K562 (cell line): ENCODE data around the gene PLK5. TPM values are rescaled to one million over a fixed set of nuclear protein-coding genes. Genes with fewer than 3 reads are reported as not detected.
A peak's percentile ranks its signal among the peaks of the same experiment; 100 is the strongest.

Source experiments
- ATAC-seq: fragments of 200-7000 bp; cut with Tn5 transposase; 3 replicates; pipeline ENCODE4 v1.9.1; 2020; ENCODE audit warnings: moderate library complexity
- BruUV-seq: library from RNA; stranded (reverse); fragments of 400-500 nt; replicated peaks from 2 replicates; lab custom pipeline; 2021; lab: Mats Ljungman, UMichigan
- CTCF ChIA-PET: fragments of 300-600 bp; formaldehyde crosslinking; extraction: SDS; loops from one replicate; lab custom pipeline; 2021; ENCODE audit warnings: low intra/inter-chr PET ratio; lab: Yijun Ruan, JAX
- POLR2A ChIA-PET: fragments of 300-600, 350-650 bp; sonication (Branson Sonifier 250); formaldehyde crosslinking; extraction: SDS; loops from one replicate; lab custom pipeline; 2021; ENCODE audit warnings: antibody characterized with exemption, inconsistent platforms; lab: Yijun Ruan, JAX
- DNase-seq, 4 experiments: peaks; one replicate each; pipeline versions ENCODE4 v3.0.0 to v3.0.0-alpha.2; 2011 to 2018; ENCODE audit warnings: low spot score in 3 of 4, mixed read lengths in 3 of 4; ENCODE audit errors: extremely low read depth in 1 of 4
- FAIRE-seq: peaks from 2 replicates; lab custom pipeline; 2011; peaks lifted over from hg19 to GRCh38; lab: Jason Lieb, UNC
- H2AFZ ChIP-seq: 2 replicates; pipeline ENCODE4 v1.6.0; 2011; ENCODE audit warnings: low read depth, low read length, control low read depth, inconsistent platforms
- H3K27ac ChIP-seq: fragments of 200-600 bp; 3 replicates; pipeline ENCODE4 v1.8.0; 2011; ENCODE audit warnings: low read depth, mild to moderate bottlenecking, control low read depth, inconsistent platforms, low read length, moderate library complexity, mixed read lengths; ENCODE audit errors: extremely low read depth
- H3K27me3 ChIP-seq, 2 experiments: fragments of 300-600 bp in 1 of 2; 2 replicates in 1 of 2; 3 replicates in 1 of 2; pipeline versions ENCODE4 v1.6.0 to v1.8.0; 2011; ENCODE audit warnings: inconsistent platforms in 2 of 2, low read length in 2 of 2, mild to moderate bottlenecking in 1 of 2, mixed read lengths in 1 of 2, moderate library complexity in 1 of 2; ENCODE audit not compliant: control insufficient read depth in 2 of 2, insufficient read depth in 2 of 2
- H3K36me3 ChIP-seq: fragments of 300-600 bp; 3 replicates; pipeline ENCODE4 v1.8.0; 2011; ENCODE audit warnings: mild to moderate bottlenecking, low read length, inconsistent platforms; ENCODE audit not compliant: control insufficient read depth, insufficient read depth
- H3K4me1 ChIP-seq, 2 experiments: fragments of 200-600 bp in 1 of 2; replicated peaks in 1 of 2; 2 replicates in 1 of 2; 3 replicates in 1 of 2; pipeline versions ENCODE4 v1.5.1 to v1.8.0; 2011; ENCODE audit warnings: inconsistent platforms in 2 of 2, low read length in 2 of 2, mild to moderate bottlenecking in 1 of 2, mixed read lengths in 1 of 2, moderate library complexity in 1 of 2; ENCODE audit not compliant: control insufficient read depth in 2 of 2, insufficient read depth in 2 of 2
- H3K4me2 ChIP-seq: 2 replicates; pipeline ENCODE4 v1.6.1; 2011; ENCODE audit warnings: low read length, control low read depth, inconsistent platforms, mixed read lengths; ENCODE audit not compliant: insufficient read depth
- H3K4me3 ChIP-seq: fragments of 200-600 bp; sonication (generic), shearing (Covaris generic); 2 replicates; pipeline ENCODE4 v1.5.1; 2016; ENCODE audit warnings: control low read depth, inconsistent platforms
- H3K79me2 ChIP-seq: fragments of 200-600 bp; 3 replicates; pipeline ENCODE4 v1.8.0; 2011; ENCODE audit warnings: low read length, inconsistent platforms; ENCODE audit not compliant: control insufficient read depth, insufficient read depth
- H3K9ac ChIP-seq, 2 experiments: 2 replicates each; pipeline versions ENCODE4 v1.6.0 to v1.6.1; 2011; ENCODE audit warnings: low read depth in 2 of 2, low read length in 2 of 2, control low read depth in 1 of 2, inconsistent platforms in 1 of 2, mild to moderate bottlenecking in 1 of 2, mixed read lengths in 1 of 2; ENCODE audit not compliant: insufficient read depth in 1 of 2
- H3K9me1 ChIP-seq: one replicate; pipeline ENCODE4 v1.6.0; 2011; ENCODE audit warnings: inconsistent platforms, mild to moderate bottlenecking, low read length, moderate library complexity; ENCODE audit not compliant: control insufficient read depth, insufficient read depth
- H3K9me3 ChIP-seq: replicated peaks from 2 replicates; pipeline ENCODE4 v1.5.1; 2011; ENCODE audit warnings: low read depth, low read length, inconsistent platforms; ENCODE audit not compliant: control insufficient read depth, insufficient read depth
- H4K20me1 ChIP-seq: replicated peaks from 2 replicates; pipeline ENCODE4 v1.6.1; 2011; ENCODE audit warnings: low read length, inconsistent platforms, mixed read lengths; ENCODE audit not compliant: control insufficient read depth, insufficient read depth
- BHLHE40 ChIP-seq: IDR thresholded peaks from 2 replicates; pipeline ENCODE4 v1.6.1; 2011; ENCODE audit warnings: low read length, improper control_type of control experiment
- CTBP1 ChIP-seq: fragments of 450-650 bp; IDR thresholded peaks from 2 replicates; pipeline ENCODE4 v1.6.1; 2016; ENCODE audit warnings: borderline replicate concordance
- ETV5 ChIP-seq: sonication (generic); formaldehyde crosslinking; IDR thresholded peaks from 2 replicates; pipeline ENCODE4 v1.4.0; 2020; ENCODE audit warnings: low read depth, mild to moderate bottlenecking, missing genetic modification reagents
- GTF2F1 ChIP-seq: IDR thresholded peaks from 2 replicates; pipeline ENCODE4 v1.6.1; 2011; ENCODE audit warnings: low read depth, low read length, improper control_type of control experiment
- ILK ChIP-seq: fragments of 450-650 bp; IDR thresholded peaks from 2 replicates; pipeline ENCODE4 v1.6.1; 2016; ENCODE audit warnings: missing genetic modification characterization, low read depth, mild to moderate bottlenecking, missing compliant biosample characterization, moderate library complexity, borderline replicate concordance
- LARP7 ChIP-seq: fragments of 450-650 bp; IDR thresholded peaks from 2 replicates; pipeline ENCODE4 v1.6.1; 2016
- MED1 ChIP-seq: sonication (generic); formaldehyde crosslinking; IDR thresholded peaks from 2 replicates; pipeline ENCODE4 v1.8.1; 2023; ENCODE audit warnings: missing genetic modification reagents, borderline replicate concordance
- RBM14 ChIP-seq: fragments of 200-400 bp; formaldehyde crosslinking; IDR thresholded peaks from 2 replicates; pipeline ENCODE4 v1.6.1; 2018; ENCODE audit warnings: low read depth, mild to moderate bottlenecking, low read length, moderate library complexity, borderline replicate concordance; ENCODE audit not compliant: insufficient read depth
- SUPT5H ChIP-seq: fragments of 450-650 bp; IDR thresholded peaks from 2 replicates; pipeline ENCODE4 v1.6.1; 2016
- ZBTB8A ChIP-seq: fragments of 450-650 bp; IDR thresholded peaks from 2 replicates; pipeline ENCODE4 v1.6.1; 2018; ENCODE audit warnings: mild to moderate bottlenecking, moderate library complexity; ENCODE audit not compliant: partially characterized antibody
- ZNF12 ChIP-seq: sonication (generic); formaldehyde crosslinking; IDR thresholded peaks from 2 replicates; pipeline ENCODE4 v1.4.0; 2020; ENCODE audit warnings: mild to moderate bottlenecking, missing genetic modification reagents
- ZNF512 ChIP-seq: IDR thresholded peaks from 2 replicates; pipeline ENCODE4 v1.6.1; 2016; ENCODE audit warnings: missing genetic modification characterization, missing compliant biosample characterization
- ZNF764 ChIP-seq: fragments of 250-450 bp; sonication (Bioruptor Pico); IDR thresholded peaks from 2 replicates; pipeline ENCODE4 v1.4.0; 2020; ENCODE audit warnings: low read depth, mild to moderate bottlenecking, moderate library complexity
- WGBS: fragments of 100-300 bp; shearing (Covaris generic); methylation state at CpG from one replicate; pipeline ENCODE4 v1.1.6; 2016; ENCODE audit warnings: low coverage, mixed read lengths; ENCODE audit not compliant: insufficient coverage; ENCODE audit errors: missing lambda C conversion rate; 5-methylcytosine and 5-hydroxymethylcytosine counted together
- in situ Hi-C: fragments of 300-500 bp; cut with MboI; formaldehyde crosslinking; loops from 4 replicates; pipeline ENCODE4 v1.15.0; 2018; ENCODE audit warnings: inconsistent platforms, mixed read lengths
- intact Hi-C: fragments of 100-400 bp; cut with micrococcal nuclease; formaldehyde crosslinking; loops from 2 replicates; pipeline ENCODE4 v1.14.2; 2022
- polyA plus RNA-seq, 8 experiments: library from polyadenylated mRNA; depleted of rRNA in 4 of 8; stranded (reverse) in 5 of 8; unstranded in 3 of 8; fragments of >200 nt; fragmentation: Nextera tagmentation in 2 of 8; fragmentation: Illumina TruSeq in 1 of 8; extraction: Ambion mirVana in 2 of 8; extraction: Trizol in 1 of 8; gene quantifications; 2 replicates each; pipeline versions ENCODE4 v1.2.1 to v1.2.3, GENCODE V29; 2011 to 2014; ENCODE audit warnings: inconsistent platforms in 1 of 8, missing spikeins in 1 of 8
- total RNA-seq, 7 experiments: library from RNA; depleted of rRNA in 6 of 7; stranded (reverse); fragments of >200 nt in 6 of 7; fragmentation: Illumina TruSeq in 2 of 7; extraction: Trizol in 2 of 7; gene quantifications; 2 replicates each; pipeline versions ENCODE4 v1.2.1 to v1.2.3, GENCODE V29; 2011 to 2021; ENCODE audit warnings: low replicate concordance in 1 of 7
- TF ChIP-seq, protein P1 (sequence below): sonication (generic); formaldehyde crosslinking; IDR thresholded peaks from 2 replicates; pipeline ENCODE4 v1.8.1; 2023; ENCODE audit warnings: mild to moderate bottlenecking, missing genetic modification reagents
- TF ChIP-seq, protein P2 (sequence below), 3 experiments: fragments of 200-800 bp in 1 of 3; sonication (Bioruptor generic) in 1 of 3; sonication (generic) in 1 of 3; formaldehyde crosslinking in 1 of 3; IDR thresholded peaks; 2 replicates each; pipeline versions ENCODE4 v1.6.1 to v1.8.0; 2016 to 2022; ENCODE audit warnings: mild to moderate bottlenecking in 2 of 3, missing compliant biosample characterization in 2 of 3, missing genetic modification characterization in 2 of 3, missing genetic modification reagents in 1 of 3

Gene PLK5
- total and polyA plus RNA-seq, 9 of the 15 experiments (the other 6 are each of a cell fraction or from before 2014, with no cell fraction given): 0.04 to 0.23 (median 0.11) TPM; not detected in 5

- TF ChIP-seq RBM14: no peak
- no peak for TF ChIP-seq MED1
Observed at GRCh38 chr19:1507192-1507660, 16.7 kb upstream of the PLK5 start (continued).

- no TSS peak for BruUV-seq
- Histone ChIP-seq H3K9me1 (no peaks in the 10 kb centered on the region), H4K20me1 (no peaks in the 10 kb centered on the region), H3K79me2 (peaks cover 11% of the 10 kb centered on the region; the same call in 2 of the 3 replicates), H3K4me3 (peak overlapping the region; percentile 58), H3K4me1 (peaks cover 12 to 69% of the 10 kb centered on the region in 2 experiments), H3K9ac (peak overlapping the region; percentile 77 to 91), H2AFZ (peak overlapping the region; percentile 94), H3K27me3 (no peaks in the 10 kb centered on the region), H3K27ac (peak overlapping the region; percentile 90), H3K4me2 (peak overlapping the region; percentile 96), H3K36me3 (peaks cover 14% of the 10 kb centered on the region; the same call in 2 of the 3 replicates), H3K9me3 (no peaks in the 10 kb centered on the region)
- POLR2A ChIA-PET: interaction anchor here (0.6 to 1.0 kb wide), 2 partner anchors 102 to 238 kb away, joined by 3 read pairs; partner anchors contain the start of gene CIRBP
- WGBS: under 1% methylated on average over 24 of the region's 46 CpGs
- CTCF ChIA-PET: no interaction called here
- FAIRE-seq: peak; percentile 100
- peak; percentile 97 to 100 (median 98) for DNase-seq
- in situ Hi-C loops: loop anchor here (5.0 kb wide), 1 partner anchor 51 kb away; no protein-coding TSS in a partner anchor
- ATAC-seq: peak; percentile 90
- intact Hi-C loops: no loop called here
- TF ChIP-seq, protein P1, sequence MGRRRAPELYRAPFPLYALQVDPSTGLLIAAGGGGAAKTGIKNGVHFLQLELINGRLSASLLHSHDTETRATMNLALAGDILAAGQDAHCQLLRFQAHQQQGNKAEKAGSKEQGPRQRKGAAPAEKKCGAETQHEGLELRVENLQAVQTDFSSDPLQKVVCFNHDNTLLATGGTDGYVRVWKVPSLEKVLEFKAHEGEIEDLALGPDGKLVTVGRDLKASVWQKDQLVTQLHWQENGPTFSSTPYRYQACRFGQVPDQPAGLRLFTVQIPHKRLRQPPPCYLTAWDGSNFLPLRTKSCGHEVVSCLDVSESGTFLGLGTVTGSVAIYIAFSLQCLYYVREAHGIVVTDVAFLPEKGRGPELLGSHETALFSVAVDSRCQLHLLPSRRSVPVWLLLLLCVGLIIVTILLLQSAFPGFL: no peak
- no peak for TF ChIP-seq ILK (tag)
- no peak for TF ChIP-seq ZBTB8A
- 0 out of 2 replicates have a peak, but pooled peaks have one; percentile 43 for TF ChIP-seq GTF2F1
- TF ChIP-seq, protein P2, sequence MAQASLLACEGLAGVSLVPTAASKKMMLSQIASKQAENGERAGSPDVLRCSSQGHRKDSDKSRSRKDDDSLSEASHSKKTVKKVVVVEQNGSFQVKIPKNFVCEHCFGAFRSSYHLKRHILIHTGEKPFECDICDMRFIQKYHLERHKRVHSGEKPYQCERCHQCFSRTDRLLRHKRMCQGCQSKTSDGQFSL (CRISPR knock-in tag; IDR thresholded peaks at IDR 0.05): peak; percentile 36; the same call in 1 of the 2 replicates
- TF ChIP-seq, protein P2 (tag; IDR thresholded peaks at IDR 0.05): no peak
- TF ChIP-seq ZNF512 (tag): no peak
- TF ChIP-seq ZNF764 (CRISPR knock-in tag): no peak
- TF ChIP-seq SUPT5H: peak; percentile 71
- no peak for TF ChIP-seq LARP7
- TF ChIP-seq BHLHE40: peak; percentile 80
- 0 out of 2 replicates have a peak, but pooled peaks have one; percentile 26 for TF ChIP-seq ZNF12 (CRISPR knock-in tag)
- no peak; the same call in none of the 2 replicates for TF ChIP-seq CTBP1
- 0 out of 2 replicates have a peak, but pooled peaks have one; percentile 47 for TF ChIP-seq ETV5 (CRISPR knock-in tag)
Observed at GRCh38 chr19:1507763-1508506, 15.9 kb upstream of the PLK5 start.
